HepG2 (cell line): ENCODE results near the gene BFSP1. TPM values are rescaled to one million over a fixed set of nuclear protein-coding genes. Genes with fewer than 3 reads are reported as not detected.

ENCODE experiments used
- ATAC-seq: fragments of 200-7000 bp; cut with Tn5 transposase; 3 replicates; pipeline ENCODE4 v1.9.1; 2020; ENCODE audit warnings: mild to moderate bottlenecking, moderate library complexity
- BruUV-seq: library from RNA; stranded (reverse); fragments of 400-500 nt; replicated peaks from 2 replicates; lab custom pipeline; 2021; lab: Mats Ljungman, UMichigan
- CTCF ChIA-PET: fragments of 300-600 bp; formaldehyde crosslinking; extraction: SDS; loops from one replicate; lab custom pipeline; 2021; ENCODE audit warnings: low total read pairs, inconsistent platforms, low intra/inter-chr PET ratio; lab: Yijun Ruan, JAX
- POLR2A ChIA-PET: fragments of 350-600 bp; sonication (Branson Sonifier 250); formaldehyde crosslinking; loops from one replicate; lab custom pipeline; 2020; ENCODE audit warnings: antibody characterized with exemption, inconsistent platforms; lab: Yijun Ruan, JAX
- DNase-seq: peaks from one replicate; pipeline ENCODE4 v3.0.0-alpha.2; 2015; ENCODE audit warnings: low spot score
- FAIRE-seq: peaks from 3 replicates; lab custom pipeline; 2011; peaks lifted over from hg19 to GRCh38; lab: Jason Lieb, UNC
- H2AFZ ChIP-seq: one replicate; pipeline ENCODE4 v1.6.1; 2011; ENCODE audit warnings: low read length, inconsistent platforms
- H3K27ac ChIP-seq: fragments of 300-600 bp; 3 replicates; pipeline ENCODE4 v1.8.0; 2011; ENCODE audit warnings: mixed run types, mild to moderate bottlenecking, mixed read lengths, low read length, inconsistent platforms; ENCODE audit not compliant: insufficient read depth; ENCODE audit errors: extremely low read length
- H3K27me3 ChIP-seq, 2 experiments: fragments of 200-600 bp in 1 of 2; 2 replicates in 1 of 2; 3 replicates in 1 of 2; pipeline versions ENCODE4 v1.6.0 to v1.8.0; 2011; ENCODE audit warnings: low read length in 2 of 2, mild to moderate bottlenecking in 2 of 2, moderate library complexity in 2 of 2, inconsistent platforms in 1 of 2; ENCODE audit not compliant: insufficient read depth in 2 of 2, control insufficient read depth in 1 of 2
- H3K36me3 ChIP-seq, 2 experiments: fragments of 200-600 bp in 1 of 2; replicated peaks in 1 of 2; 2 replicates in 1 of 2; 3 replicates in 1 of 2; pipeline versions ENCODE4 v1.5.1 to v1.8.0; 2011; ENCODE audit warnings: low read length in 2 of 2, inconsistent platforms in 1 of 2; ENCODE audit not compliant: insufficient read depth in 2 of 2, control insufficient read depth in 1 of 2
- H3K4me1 ChIP-seq: 2 replicates; pipeline ENCODE4 v1.5.1; 2012; ENCODE audit warnings: low read length, inconsistent platforms; ENCODE audit not compliant: insufficient read depth
- H3K4me2 ChIP-seq: 2 replicates; pipeline ENCODE4 v1.6.0; 2011; ENCODE audit warnings: low read depth, low read length, inconsistent platforms
- H3K4me3 ChIP-seq, 3 experiments: fragments of 200-600 bp in 1 of 3; sonication (generic), shearing (Covaris generic) in 1 of 3; replicated peaks in 1 of 3; 2 replicates each; pipeline ENCODE4 v1.5.1; 2011 to 2016; ENCODE audit warnings: low read length in 3 of 3, inconsistent platforms in 2 of 3, low read depth in 2 of 3, mild to moderate bottlenecking in 2 of 3, control low read depth in 1 of 3, mixed read lengths in 1 of 3; ENCODE audit not compliant: insufficient read depth in 1 of 3
- H3K79me2 ChIP-seq: one replicate; pipeline ENCODE4 v1.6.1; 2011; ENCODE audit warnings: low read length, inconsistent platforms; ENCODE audit not compliant: insufficient read depth
- H3K9ac ChIP-seq: 2 replicates; pipeline ENCODE4 v1.6.0; 2011; ENCODE audit warnings: mild to moderate bottlenecking, low read depth, low read length, inconsistent platforms; ENCODE audit not compliant: insufficient read depth
- H3K9me3 ChIP-seq: 2 replicates; pipeline ENCODE4 v1.5.1; 2012; ENCODE audit warnings: mild to moderate bottlenecking, low read length
- H4K20me1 ChIP-seq: 2 replicates; pipeline ENCODE4 v1.6.0; 2011; ENCODE audit warnings: inconsistent platforms, mild to moderate bottlenecking, low read length, moderate library complexity; ENCODE audit not compliant: insufficient read depth
- ARID4A ChIP-seq: sonication (generic); formaldehyde crosslinking; IDR thresholded peaks from 2 replicates; pipeline ENCODE4 v1.5.0; 2020; ENCODE audit warnings: mild to moderate bottlenecking, missing genetic modification reagents, borderline replicate concordance
- CC2D1A ChIP-seq: sonication (generic); formaldehyde crosslinking; IDR thresholded peaks from 2 replicates; pipeline ENCODE4 v1.8.1; 2023; ENCODE audit warnings: mild to moderate bottlenecking, missing genetic modification reagents
- EHMT2 ChIP-seq: fragments of 200-600 bp; sonication (generic); IDR thresholded peaks from 2 replicates; pipeline ENCODE4 v1.7.0; 2017; ENCODE audit warnings: antibody characterized with exemption, low read depth, low read length, borderline replicate concordance
- KDM2A ChIP-seq: sonication (generic); formaldehyde crosslinking; IDR thresholded peaks from 2 replicates; pipeline ENCODE4 v1.4.0; 2020; ENCODE audit warnings: low read depth, missing genetic modification reagents, borderline replicate concordance
- KDM5A ChIP-seq: fragments of 200-600 bp; sonication (generic); IDR thresholded peaks from 2 replicates; pipeline ENCODE4 v1.7.0; 2018; ENCODE audit warnings: antibody characterized with exemption, mild to moderate bottlenecking, low read length, borderline replicate concordance
- MAFF ChIP-seq: IDR thresholded peaks from 2 replicates; pipeline ENCODE4 v1.6.1; 2011; ENCODE audit warnings: low read depth, low read length, improper control_type of control experiment
- MEF2D ChIP-seq: sonication (generic); formaldehyde crosslinking; IDR thresholded peaks from 2 replicates; pipeline ENCODE4 v1.5.1; 2020; ENCODE audit warnings: mild to moderate bottlenecking, missing genetic modification reagents
- NONO ChIP-seq, 2 experiments: fragments of 450-650 bp in 1 of 2; sonication (generic) in 1 of 2; formaldehyde crosslinking in 1 of 2; IDR thresholded peaks in 1 of 2; conservative IDR thresholded peaks in 1 of 2; 2 replicates each; pipeline versions ENCODE4 v1.6.1 to v1.8.0; 2017 to 2022; ENCODE audit warnings: mild to moderate bottlenecking in 1 of 2, missing genetic modification reagents in 1 of 2, moderate library complexity in 1 of 2
- SIX4 ChIP-seq: sonication (generic); formaldehyde crosslinking; IDR thresholded peaks from 2 replicates; pipeline ENCODE4 v1.4.0; 2020; ENCODE audit warnings: missing genetic modification reagents
- TAF15 ChIP-seq: fragments of 200-400 bp; formaldehyde crosslinking; IDR thresholded peaks from one replicate; pipeline ENCODE4 v1.6.1; 2018; ENCODE audit warnings: mild to moderate bottlenecking, low read depth, low read length; ENCODE audit not compliant: poor library complexity, severe bottlenecking
- ZNF10 ChIP-seq: sonication (generic); formaldehyde crosslinking; IDR thresholded peaks from 2 replicates; pipeline ENCODE4 v1.4.0; 2020; ENCODE audit warnings: mild to moderate bottlenecking, low read depth, missing genetic modification reagents, borderline replicate concordance
- ZNF468 ChIP-seq: sonication (generic); formaldehyde crosslinking; IDR thresholded peaks from 2 replicates; pipeline ENCODE4 v1.8.0; 2022; ENCODE audit warnings: mild to moderate bottlenecking, moderate library complexity, missing genetic modification reagents
- ZNF549 ChIP-seq: sonication (generic); formaldehyde crosslinking; IDR thresholded peaks from 2 replicates; pipeline ENCODE4 v1.5.0; 2020; ENCODE audit warnings: missing genetic modification reagents
- ZNF772 ChIP-seq: sonication (generic); formaldehyde crosslinking; IDR thresholded peaks from 2 replicates; pipeline ENCODE4 v1.5.0; 2020; ENCODE audit warnings: mild to moderate bottlenecking, missing genetic modification reagents
- ZNF773 ChIP-seq: sonication (generic); formaldehyde crosslinking; IDR thresholded peaks from 2 replicates; pipeline ENCODE4 v1.4.0; 2020; ENCODE audit warnings: missing genetic modification reagents, borderline replicate concordance
- WGBS: methylation state at CpG from one replicate; pipeline ENCODE4 v1.1.6; 2017; ENCODE audit warnings: low lambda C conversion rate; 5-methylcytosine and 5-hydroxymethylcytosine counted together
- in situ Hi-C: cut with HindIII; loops from 2 replicates; pipeline ENCODE4 v1.10.0; 2017; ENCODE audit warnings: low pct_unique_long_range_greater_than_20kb; ENCODE audit not compliant: extremely low pct_ligation_motif_present
- intact Hi-C: fragments of 100-400 bp; cut with micrococcal nuclease; formaldehyde crosslinking; loops from one replicate; pipeline ENCODE4 v1.10.0; 2022; ENCODE audit not compliant: unreplicated experiment
- polyA plus RNA-seq, 8 experiments: library from polyadenylated mRNA; depleted of rRNA in 3 of 8; stranded (reverse) in 7 of 8; unstranded in 1 of 8; fragments of >200 nt; fragmentation: Illumina TruSeq in 4 of 8; extraction: Trizol in 4 of 8; gene quantifications; 2 replicates each; pipeline versions ENCODE4 v1.2.1 to v1.2.3, GENCODE V29; 2011 to 2016; ENCODE audit warnings: low read depth in 4 of 8, missing spikeins in 1 of 8, mixed read lengths in 1 of 8; ENCODE audit not compliant: insufficient read depth in 1 of 8
- total RNA-seq, 5 experiments: library from RNA; depleted of rRNA; stranded (reverse); fragments of >200 nt; fragmentation: Illumina TruSeq; extraction: Trizol; gene quantifications; 2 replicates each; pipeline ENCODE4 v1.2.3, GENCODE V29; 2016; ENCODE audit warnings: low read depth in 1 of 5

BFSP1 gene
- total and polyA plus RNA-seq, 2 of the 13 experiments (the other 11 are each of a cell fraction or from before 2014, with no cell fraction given): 0.22 to 0.26 TPM

GRCh38 chr20:17499041-17499440 lies 32.1 kb downstream of the BFSP1 start:
- FAIRE-seq (no peak), DNase-seq (no peak), ATAC-seq (no peak)
- WGBS: 22% methylated on average over 5 of the region's 5 CpGs
- no TSS peak for BruUV-seq
- peaks cover 9 to 67% of the 10 kb centered on the region in 2 experiments for H3K27me3 ChIP-seq
- no peaks in the 10 kb centered on the region for H3K79me2 ChIP-seq
- H3K27ac ChIP-seq: no peak overlapping the region
- ChIA-PET CTCF (no interaction called here), POLR2A (no interaction called here)
- H2AFZ ChIP-seq: no peak overlapping the region
- in situ Hi-C loops (no loop called here), intact Hi-C loops (no loop called here)
- H3K9me3 ChIP-seq: no peaks in the 10 kb centered on the region
- TF ChIP-seq ZNF773 (CRISPR knock-in tag): no peak
- no peak for TF ChIP-seq ZNF10 (CRISPR knock-in tag)
- TF ChIP-seq ZNF468 (CRISPR knock-in tag): no peak
- TF ChIP-seq MAFF: no peak
- no peak for TF ChIP-seq KDM2A (CRISPR knock-in tag)
- TF ChIP-seq CC2D1A (CRISPR knock-in tag): no peak
- no peak for TF ChIP-seq TAF15
- TF ChIP-seq ARID4A (CRISPR knock-in tag): no peak
- TF ChIP-seq NONO (IDR thresholded peaks at IDR 0.05): no peak
- TF ChIP-seq NONO (CRISPR knock-in tag; conservative IDR thresholded peaks at IDR 0.05): no peak
- no peak for TF ChIP-seq ZNF549 (CRISPR knock-in tag)
- TF ChIP-seq ZNF772 (CRISPR knock-in tag): no peak
- TF ChIP-seq MEF2D (CRISPR knock-in tag): no peak
- TF ChIP-seq KDM5A: no peak
- no peak for TF ChIP-seq SIX4 (CRISPR knock-in tag)
- no peak for TF ChIP-seq EHMT2
- no peaks in the 10 kb centered on the region for H3K4me1 ChIP-seq
- H3K36me3 ChIP-seq: no peaks in the 10 kb centered on the region
- no peaks in the 10 kb centered on the region for H4K20me1 ChIP-seq
- no peak overlapping the region for H3K4me3 ChIP-seq
- H3K4me2 ChIP-seq: no peak overlapping the region
- H3K9ac ChIP-seq: no peak overlapping the region
